ENCODE measurements around the gene DAO.
"Not testable (repeated sequence)": the region's sequence is repeated elsewhere in the genome, so short reads cannot be mapped to it uniquely, and the experiment has no call there.

The DAO gene

DNA sequence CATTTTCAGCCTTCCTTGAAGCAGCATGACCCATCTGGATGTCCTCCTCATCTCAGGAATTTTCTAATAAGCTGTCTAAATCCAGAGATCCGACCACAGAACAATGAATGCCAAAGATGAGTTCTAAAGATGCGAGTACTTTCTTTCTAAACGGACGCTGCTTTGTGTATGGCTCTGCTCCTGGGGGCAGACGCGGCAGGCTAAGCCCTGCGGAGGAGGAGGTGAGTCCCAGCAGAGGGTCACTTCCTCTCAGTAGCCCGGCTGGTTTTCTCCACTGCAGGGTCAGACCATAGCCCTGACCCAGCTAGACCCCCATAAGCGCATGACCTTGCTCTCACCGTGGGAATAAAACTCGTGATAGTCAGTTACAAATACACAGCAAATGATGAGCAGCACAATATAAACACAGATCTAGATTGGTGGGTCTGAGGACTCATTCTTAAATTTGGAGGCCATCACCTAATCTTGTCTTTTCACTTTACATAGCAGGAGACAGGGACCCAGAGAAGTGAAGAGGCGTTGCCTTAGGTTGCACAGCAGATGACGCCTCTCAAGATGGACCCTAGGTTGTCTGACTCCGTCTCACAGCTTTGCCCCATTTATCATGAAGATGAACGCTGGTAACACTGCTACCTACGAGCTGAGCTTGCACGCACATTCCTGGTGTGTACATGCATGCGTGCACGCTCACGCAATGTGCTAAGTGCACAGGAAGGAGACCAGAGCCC, 39.1 kb upstream of the DAO start:
- no peak overlapping the region for H3K27ac ChIP-seq
- TF ChIP-seq ZFX (IDR thresholded peaks at IDR 0.05): no peak
- TF ChIP-seq, protein P1, sequence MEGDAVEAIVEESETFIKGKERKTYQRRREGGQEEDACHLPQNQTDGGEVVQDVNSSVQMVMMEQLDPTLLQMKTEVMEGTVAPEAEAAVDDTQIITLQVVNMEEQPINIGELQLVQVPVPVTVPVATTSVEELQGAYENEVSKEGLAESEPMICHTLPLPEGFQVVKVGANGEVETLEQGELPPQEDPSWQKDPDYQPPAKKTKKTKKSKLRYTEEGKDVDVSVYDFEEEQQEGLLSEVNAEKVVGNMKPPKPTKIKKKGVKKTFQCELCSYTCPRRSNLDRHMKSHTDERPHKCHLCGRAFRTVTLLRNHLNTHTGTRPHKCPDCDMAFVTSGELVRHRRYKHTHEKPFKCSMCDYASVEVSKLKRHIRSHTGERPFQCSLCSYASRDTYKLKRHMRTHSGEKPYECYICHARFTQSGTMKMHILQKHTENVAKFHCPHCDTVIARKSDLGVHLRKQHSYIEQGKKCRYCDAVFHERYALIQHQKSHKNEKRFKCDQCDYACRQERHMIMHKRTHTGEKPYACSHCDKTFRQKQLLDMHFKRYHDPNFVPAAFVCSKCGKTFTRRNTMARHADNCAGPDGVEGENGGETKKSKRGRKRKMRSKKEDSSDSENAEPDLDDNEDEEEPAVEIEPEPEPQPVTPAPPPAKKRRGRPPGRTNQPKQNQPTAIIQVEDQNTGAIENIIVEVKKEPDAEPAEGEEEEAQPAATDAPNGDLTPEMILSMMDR (conservative IDR thresholded peaks at IDR 0.05): no peak

DNA sequence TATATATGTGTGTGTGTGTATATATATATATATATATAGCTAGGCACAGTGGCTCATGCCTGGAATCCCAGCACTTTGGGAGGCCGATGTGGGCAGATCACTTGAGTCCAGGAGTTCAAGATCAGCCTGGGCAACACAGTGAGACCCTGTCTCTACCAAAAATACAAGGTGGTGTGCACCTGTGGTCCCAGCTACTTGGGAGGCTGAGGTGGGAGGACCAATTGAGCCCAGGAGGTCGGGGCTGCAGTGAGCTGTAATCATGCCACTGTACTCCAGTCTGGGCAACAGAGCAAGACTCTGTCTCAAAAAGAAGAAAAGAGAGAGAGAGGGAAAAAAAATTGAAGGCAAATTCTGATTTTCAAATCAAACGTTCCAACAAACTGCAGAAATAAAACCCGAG, 38.1 kb upstream of the DAO start:
- H3K27ac ChIP-seq: not testable (repeated sequence)

DNA sequence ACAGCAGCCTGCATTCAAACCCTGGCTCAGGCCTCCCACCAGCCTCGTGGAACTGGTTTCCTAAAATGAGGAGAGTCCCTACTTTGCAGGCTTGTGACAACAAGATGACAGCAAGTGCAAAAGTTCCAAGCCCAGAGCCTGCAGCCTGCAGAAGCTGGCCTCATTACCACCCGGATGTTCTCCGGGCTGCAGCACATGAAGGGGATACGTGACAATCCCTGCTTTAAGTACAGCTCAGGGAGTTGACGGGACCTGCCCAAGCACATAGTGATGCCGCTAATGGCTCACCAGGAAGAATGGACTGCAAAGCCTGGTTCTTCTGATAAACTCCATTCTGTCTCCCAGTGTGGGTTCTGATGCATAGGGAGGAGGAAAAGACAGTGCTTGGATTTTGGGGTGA, 37.5 kb upstream of the DAO start:
- TF ChIP-seq, protein P1 (conservative IDR thresholded peaks at IDR 0.05): no peak
- TF ChIP-seq ZFX (IDR thresholded peaks at IDR 0.05): no peak
- H3K27ac ChIP-seq: no peak overlapping the region

DNA sequence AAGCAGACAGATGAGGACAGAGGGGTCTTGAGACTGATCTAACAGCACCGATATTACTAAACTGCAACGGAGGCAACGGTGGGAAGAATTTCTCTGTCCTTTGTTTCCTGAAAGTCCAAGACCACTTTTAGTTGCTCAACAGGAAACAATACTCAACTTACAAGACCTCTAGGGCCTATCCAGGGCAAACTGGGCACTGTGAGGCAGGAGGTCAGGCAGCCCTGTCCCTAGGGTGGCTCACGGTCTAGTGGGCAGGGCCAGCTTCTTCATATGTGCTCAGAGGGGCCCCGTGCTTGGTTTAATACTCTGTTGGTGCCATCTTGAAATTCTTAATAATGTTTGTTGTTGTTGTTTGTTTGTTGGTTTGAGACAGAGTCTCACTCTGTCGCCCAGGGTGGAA, 36.7 kb upstream of the DAO start:
- no peak overlapping the region for H3K27ac ChIP-seq
- no peak for TF ChIP-seq ZFX (IDR thresholded peaks at IDR 0.05)
- TF ChIP-seq, protein P1 (conservative IDR thresholded peaks at IDR 0.05): no peak

DNA sequence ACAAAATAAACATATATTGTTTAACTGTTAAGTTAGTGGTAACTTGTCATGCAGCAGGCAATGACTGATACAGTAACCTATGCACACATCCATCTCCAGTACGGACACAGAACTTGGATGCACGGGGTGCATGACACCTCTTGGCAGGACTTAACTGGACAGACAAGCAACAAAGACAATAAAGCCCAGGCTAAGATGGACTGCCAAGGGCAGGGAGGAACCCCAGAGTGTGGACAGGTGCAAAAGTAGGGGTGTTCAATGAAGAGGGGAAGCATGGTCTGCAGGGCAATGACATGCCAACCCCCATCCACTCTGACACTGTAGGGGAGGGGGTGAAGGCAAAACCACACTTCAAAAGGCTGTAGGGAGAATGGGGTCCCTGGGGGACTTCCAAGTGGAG, 34.2 kb upstream of the DAO start:
- TF ChIP-seq, protein P1 (conservative IDR thresholded peaks at IDR 0.05): no peak
- TF ChIP-seq ZFX (IDR thresholded peaks at IDR 0.05): no peak
- H3K27ac ChIP-seq: no peak overlapping the region

DNA sequence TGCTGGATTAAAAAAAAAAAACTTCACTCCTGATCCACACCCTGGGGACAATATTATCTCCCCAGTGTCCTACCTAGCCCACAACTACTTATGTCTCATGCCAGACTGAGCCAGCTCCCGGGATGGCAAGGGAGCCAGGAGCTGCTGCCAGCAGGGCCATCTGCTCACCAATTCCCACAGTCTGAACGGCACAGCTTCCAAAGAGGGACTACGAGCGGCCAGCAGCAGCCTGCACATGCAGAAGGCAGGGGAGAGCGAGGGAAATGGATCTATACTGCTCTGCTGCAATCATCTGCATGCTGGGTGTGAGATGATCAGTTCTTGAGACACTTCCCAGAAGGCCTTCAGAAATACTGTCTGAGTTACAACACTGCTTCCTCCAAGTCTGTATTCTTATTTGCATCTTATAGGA, 33.6 kb upstream of the DAO start:
- no peak for TF ChIP-seq ZFX (IDR thresholded peaks at IDR 0.05)
- TF ChIP-seq, protein P1 (conservative IDR thresholded peaks at IDR 0.05): no peak
- H3K27ac ChIP-seq: no peak overlapping the region

DNA sequence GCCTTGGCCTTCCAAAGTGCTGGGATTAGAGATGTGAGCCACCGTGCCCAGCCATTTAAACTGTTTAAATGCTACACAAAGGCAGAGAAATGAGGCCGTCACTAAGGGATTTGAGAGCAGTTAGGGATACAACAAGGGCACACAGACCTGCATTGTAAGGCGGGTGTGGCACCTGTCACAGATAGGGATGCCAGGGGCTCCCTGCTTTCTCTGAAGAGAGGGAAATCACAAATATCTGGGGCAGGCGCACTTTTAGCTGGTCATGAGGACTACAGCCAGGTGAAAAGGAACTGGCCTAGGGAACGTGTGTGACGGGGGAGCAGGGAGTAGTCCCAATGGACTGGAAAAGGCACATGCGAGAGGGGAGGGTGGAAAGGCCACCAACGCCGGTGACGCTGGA, 32.2 kb upstream of the DAO start:
- no peak overlapping the region for H3K27ac ChIP-seq

More for the DNA sequence above, 32.2 kb upstream of the DAO start:
- TF ChIP-seq ZFX (IDR thresholded peaks at IDR 0.05): no peak
- TF ChIP-seq, protein P1 (conservative IDR thresholded peaks at IDR 0.05): no peak
